ENCODE measurements around the gene REV1.
"Not testable (repeated sequence)": the region's sequence is repeated elsewhere in the genome, so short reads cannot be mapped to it uniquely, and the experiment has no call there.

REV1 gene

GRCh38 chr2:99485411-99485810 lies 4.4 kb downstream of the REV1 start:
- FAIRE-seq, result no peak

GRCh38 chr2:99484205-99484604 lies 5.6 kb downstream of the REV1 start:
- no peak for FAIRE-seq

GRCh38 chr2:99481941-99482340 lies 7.9 kb downstream of the REV1 start:
- no peak for FAIRE-seq

- no peak for FAIRE-seq
Measured at GRCh38 chr2:99481527-99481926, 8.3 kb downstream of the REV1 start.

- no peak for FAIRE-seq
Measured at GRCh38 chr2:99480390-99480789, 9.4 kb downstream of the REV1 start.

GRCh38 chr2:99478632-99479031 lies 11.2 kb downstream of the REV1 start:
- FAIRE-seq, result no peak

- no peak for FAIRE-seq
Measured at GRCh38 chr2:99477054-99477453, 12.8 kb downstream of the REV1 start.

- no peak for FAIRE-seq
Measured at GRCh38 chr2:99476629-99477028, 13.2 kb downstream of the REV1 start.

- not testable (repeated sequence) for FAIRE-seq
Measured at GRCh38 chr2:99475095-99475494, 14.7 kb downstream of the REV1 start.

GRCh38 chr2:99473518-99474083 lies 16.2 kb downstream of the REV1 start:
- FAIRE-seq, result no peak

- FAIRE-seq, result no peak
Measured at GRCh38 chr2:99472600-99472960, 17.2 kb downstream of the REV1 start.

GRCh38 chr2:99471654-99472599 lies 17.9 kb downstream of the REV1 start:
- FAIRE-seq, result no peak

GRCh38 chr2:99470957-99471356 lies 18.9 kb downstream of the REV1 start:
- FAIRE-seq, result no peak

GRCh38 chr2:99470459-99470858 lies 19.4 kb downstream of the REV1 start:
- FAIRE-seq, result not testable (repeated sequence)

- no peak for FAIRE-seq
Measured at GRCh38 chr2:99469394-99469793, 20.4 kb downstream of the REV1 start.

GRCh38 chr2:99468155-99468554 lies 21.7 kb downstream of the REV1 start:
- FAIRE-seq, result no peak

- no peak for FAIRE-seq
Measured at GRCh38 chr2:99467390-99467789, 22.4 kb downstream of the REV1 start.

- no peak for FAIRE-seq
Measured at GRCh38 chr2:99461828-99462483, 27.9 kb downstream of the REV1 start.

GRCh38 chr2:99458529-99458928 lies 31.3 kb downstream of the REV1 start:
- no peak for FAIRE-seq

GRCh38 chr2:99451686-99452085 lies 38.1 kb downstream of the REV1 start:
- no peak for FAIRE-seq

GRCh38 chr2:99451280-99451679 lies 38.5 kb downstream of the REV1 start:
- FAIRE-seq, result no peak

GRCh38 chr2:99450199-99450598 lies 39.6 kb downstream of the REV1 start:
- peak; percentile 95 for FAIRE-seq

- FAIRE-seq, result no peak
Measured at GRCh38 chr2:99448556-99448955, 41.3 kb downstream of the REV1 start.

- FAIRE-seq, result no peak
Measured at GRCh38 chr2:99445065-99445464, 44.8 kb downstream of the REV1 start.

Data from islet of Langerhans (tissue), 1 donor.